K562 (cell line): Measurements from ENCODE around the gene CAMSAP2. TPM values are rescaled to one million over a fixed set of nuclear protein-coding genes. Genes with fewer than 3 reads are reported as not detected.

Experiments used
- CBFA2T3 ChIP-seq: fragments of 450-650 bp; IDR thresholded peaks from 2 replicates; pipeline ENCODE4 v1.6.1; 2017
- CGGBP1 ChIP-seq: fragments of 250-450 bp; sonication (Bioruptor Pico); IDR thresholded peaks from 2 replicates; pipeline ENCODE4 v1.9.0; 2021; ENCODE audit warnings: mild to moderate bottlenecking
- FOXK2 ChIP-seq, 2 experiments: fragments of 450-650 bp; IDR thresholded peaks in 1 of 2; conservative IDR thresholded peaks in 1 of 2; 2 replicates each; pipeline ENCODE4 v1.6.1; 2016; ENCODE audit warnings: low read depth in 2 of 2, mild to moderate bottlenecking in 1 of 2
- GABPA ChIP-seq: fragments of 200-800 bp; sonication (Bioruptor generic); conservative IDR thresholded peaks from 2 replicates; pipeline ENCODE4 v1.6.1; 2016; ENCODE audit warnings: low read depth, missing genetic modification characterization, missing compliant biosample characterization
- KAT7 ChIP-seq: sonication (generic); formaldehyde crosslinking; IDR thresholded peaks from 2 replicates; pipeline ENCODE4 v1.8.0; 2022; ENCODE audit warnings: missing genetic modification reagents, mild to moderate bottlenecking, borderline replicate concordance
- MIER1 ChIP-seq: fragments of 450-650 bp; IDR thresholded peaks from 2 replicates; pipeline ENCODE4 v1.6.1; 2016; ENCODE audit warnings: antibody characterized with exemption, mild to moderate bottlenecking, low read depth
- NFE2 ChIP-seq: IDR thresholded peaks from 2 replicates; pipeline ENCODE4 v1.6.1; 2014; ENCODE audit warnings: antibody characterized with exemption, low read depth
- NFYB ChIP-seq: IDR thresholded peaks from 2 replicates; pipeline ENCODE4 v1.6.1; 2011; ENCODE audit warnings: mild to moderate bottlenecking, moderate library complexity; ENCODE audit not compliant: insufficient read length; ENCODE audit errors: extremely low read depth
- SMARCC2 ChIP-seq: fragments of 450-650 bp; IDR thresholded peaks from 2 replicates; pipeline ENCODE4 v1.6.1; 2017; ENCODE audit warnings: antibody characterized with exemption, moderate library complexity, mild to moderate bottlenecking, low read depth
- ZFPM2 ChIP-seq: fragments of 250-450 bp; sonication (Bioruptor Pico); IDR thresholded peaks from 2 replicates; pipeline ENCODE4 v1.5.1; 2022; ENCODE audit warnings: mild to moderate bottlenecking
- ZNF398 ChIP-seq: fragments of 250-450 bp; sonication (Bioruptor Pico); IDR thresholded peaks from 2 replicates; pipeline ENCODE4 v1.8.0; 2021; ENCODE audit warnings: moderate library complexity, mild to moderate bottlenecking, inconsistent platforms
- polyA plus RNA-seq, 8 experiments: library from polyadenylated mRNA; depleted of rRNA in 4 of 8; stranded (reverse) in 5 of 8; unstranded in 3 of 8; fragments of >200 nt; fragmentation: Nextera tagmentation in 2 of 8; fragmentation: Illumina TruSeq in 1 of 8; extraction: Ambion mirVana in 2 of 8; extraction: Trizol in 1 of 8; gene quantifications; 2 replicates each; pipeline versions ENCODE4 v1.2.1 to v1.2.3, GENCODE V29; 2011 to 2014; ENCODE audit warnings: inconsistent platforms in 1 of 8, missing spikeins in 1 of 8
- total RNA-seq, 7 experiments: library from RNA; depleted of rRNA in 6 of 7; stranded (reverse); fragments of >200 nt in 6 of 7; fragmentation: Illumina TruSeq in 2 of 7; extraction: Trizol in 2 of 7; gene quantifications; 2 replicates each; pipeline versions ENCODE4 v1.2.1 to v1.2.3, GENCODE V29; 2011 to 2021; ENCODE audit warnings: low replicate concordance in 1 of 7

CAMSAP2 gene
- total and polyA plus RNA-seq, 9 of the 15 experiments (the other 6 are each of a cell fraction or from before 2014, with no cell fraction given): 1.4 to 7.5 (median 2.7) TPM

- TF ChIP-seq NFE2: no peak
- no peak for TF ChIP-seq ZNF398 (CRISPR knock-in tag)
- TF ChIP-seq CGGBP1 (CRISPR knock-in tag): no peak
- TF ChIP-seq MIER1: no peak
- TF ChIP-seq GABPA: no peak
- TF ChIP-seq SMARCC2: no peak
- no peak for TF ChIP-seq NFYB
- no peak for TF ChIP-seq KAT7 (CRISPR knock-in tag)
- TF ChIP-seq FOXK2 (conservative IDR thresholded peaks at IDR 0.05 in 1 of 2, IDR thresholded peaks at IDR 0.05 in 1 of 2; ENCODE audit: low read depth in 2 of 2): no peak
- no peak for TF ChIP-seq CBFA2T3
- TF ChIP-seq ZFPM2 (CRISPR knock-in tag): no peak
Observed at GRCh38 chr1:200714504-200715187, 24.0 kb upstream of the CAMSAP2 start (continued).
